OCI-LY3 (cell line): ENCODE results near the gene HSPA1B.
"Not testable (repeated sequence)": the region's sequence is repeated elsewhere in the genome, so short reads cannot be mapped to it uniquely, and the experiment has no call there.

Experiments
- H2AFZ ChIP-seq: fragments of 200-600, 300-600 bp; shearing (Covaris generic); 2 replicates; pipeline ENCODE4 v1.6.0; 2014; ENCODE audit warnings: antibody characterized with exemption, low read depth, low read length
- H3K27ac ChIP-seq: fragments of 200-600, 300-600 bp; sonication (generic); 2 replicates; pipeline ENCODE4 v1.5.1; 2014; ENCODE audit warnings: mild to moderate bottlenecking, low read length, moderate library complexity, mixed read lengths
- H3K27me3 ChIP-seq: fragments of 200-600, 300-600 bp; sonication (generic); 2 replicates; pipeline ENCODE4 v1.6.1; 2014; ENCODE audit warnings: low read depth, low read length, mixed read lengths
- H3K36me3 ChIP-seq: fragments of 200-600, 300-600 bp; sonication (generic); replicated peaks from 2 replicates; pipeline ENCODE3; 2014; ENCODE audit warnings: low read depth, low read length, mixed read lengths
- H3K4me1 ChIP-seq: fragments of 300-600, 200-600 bp; sonication (generic); 2 replicates; pipeline ENCODE4 v1.6.1; 2014; ENCODE audit warnings: low read length, mixed read lengths
- H3K4me2 ChIP-seq: fragments of 200-600, 300-600 bp; sonication (generic); 2 replicates; pipeline ENCODE4 v1.6.1; 2014; ENCODE audit warnings: low read length, mixed read lengths
- H3K4me3 ChIP-seq: fragments of 300-600, 200-600 bp; sonication (generic); 2 replicates; pipeline ENCODE4 v1.5.1; 2014; ENCODE audit warnings: antibody characterized with exemption, mild to moderate bottlenecking, low read length, moderate library complexity
- H3K79me2 ChIP-seq: fragments of 300-600, 200-600 bp; shearing (Covaris generic); 2 replicates; pipeline ENCODE4 v1.6.1; 2014; ENCODE audit warnings: mild to moderate bottlenecking, low read length, mixed read lengths
- H3K9ac ChIP-seq: fragments of 300-600, 200-600 bp; shearing (Covaris generic); 2 replicates; pipeline ENCODE4 v1.6.0; 2014; ENCODE audit warnings: mild to moderate bottlenecking, low read length, moderate library complexity
- H3K9me3 ChIP-seq: fragments of 200-600, 300-600 bp; shearing (Covaris generic); 2 replicates; pipeline ENCODE4 v1.6.1; 2014; ENCODE audit warnings: low read length, mixed read lengths; ENCODE audit not compliant: insufficient read depth
- H4K20me1 ChIP-seq: fragments of 200-600, 300-600 bp; sonication (generic); 2 replicates; pipeline ENCODE4 v1.6.1; 2016; ENCODE audit warnings: low read length, mixed read lengths; ENCODE audit not compliant: insufficient read depth
- EZH2phosphoT487 ChIP-seq: fragments of 200-600 bp; shearing (Covaris generic); IDR thresholded peaks from 2 replicates; pipeline ENCODE4 v1.6.1; 2018; ENCODE audit warnings: antibody characterized with exemption, mixed run types, low read depth
- TF ChIP-seq, protein P1 (sequence below): fragments of 200-600, 300-600 bp; sonication (generic); IDR thresholded peaks from 2 replicates; pipeline ENCODE4 v1.5.1; 2014; ENCODE audit warnings: antibody characterized with exemption, low read length, low read depth

Gene HSPA1B

DNA sequence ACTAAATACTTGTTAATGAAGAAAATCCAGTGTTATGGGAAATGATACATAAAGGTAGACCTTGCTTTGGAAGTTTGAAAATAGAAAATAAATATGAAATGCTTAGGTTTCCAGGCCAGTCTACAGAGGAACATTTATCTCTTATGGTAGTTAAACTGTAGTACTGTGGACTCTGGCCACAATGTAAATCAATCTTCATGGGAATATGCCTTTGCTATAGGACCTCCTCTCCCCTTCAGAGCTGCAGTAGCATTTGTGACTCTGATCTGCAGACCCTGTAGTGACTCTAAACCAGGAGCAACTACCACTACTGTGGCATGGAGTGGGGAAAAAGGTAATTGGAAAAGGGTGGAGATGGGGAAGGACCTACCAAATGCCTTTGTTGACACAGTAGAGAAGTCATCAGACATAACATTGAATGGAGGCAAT is 7.7 kb upstream of the HSPA1B start:
- TF ChIP-seq EZH2phosphoT487: no peak
- Histone ChIP-seq H4K20me1 (no peaks in the 10 kb centered on the region), H3K79me2 (no peaks in the 10 kb centered on the region), H3K4me1 (peaks cover 21% of the 10 kb centered on the region), H3K36me3 (no peaks in the 10 kb centered on the region), H3K9ac (no peak overlapping the region), H3K4me3 (no peak overlapping the region), H2AFZ (no peak overlapping the region), H3K9me3 (no peaks in the 10 kb centered on the region), H3K4me2 (no peak overlapping the region), H3K27ac (no peak overlapping the region), H3K27me3 (no peaks in the 10 kb centered on the region)

DNA sequence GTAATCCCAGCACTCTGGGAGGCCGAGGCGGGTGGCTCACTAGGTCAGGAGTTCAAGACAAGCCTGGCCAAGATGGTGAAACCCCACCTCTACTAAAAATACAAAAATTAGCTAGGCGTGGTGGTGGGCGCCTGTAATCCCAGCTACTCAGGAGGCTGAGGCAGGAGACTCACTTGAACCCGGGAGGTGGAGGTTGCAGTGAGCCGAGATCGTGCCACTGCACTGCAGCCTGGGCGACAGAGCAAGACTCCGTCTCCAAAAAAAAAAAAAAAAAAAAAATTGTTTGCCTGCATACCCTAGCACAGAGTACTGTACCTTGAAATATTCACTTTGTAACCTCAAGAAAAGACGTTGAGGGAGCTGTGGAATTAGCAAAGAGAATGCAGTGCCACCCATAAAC is 7.1 kb upstream of the HSPA1B start:
- peaks cover 21% of the 10 kb centered on the region for H3K4me1 ChIP-seq
- H4K20me1 ChIP-seq, H3K27me3 ChIP-seq, H3K79me2 ChIP-seq, H3K36me3 ChIP-seq, H2AFZ ChIP-seq, H3K27ac ChIP-seq, H3K9me3 ChIP-seq, H3K9ac ChIP-seq: not testable (repeated sequence)
- H3K4me3 ChIP-seq: peak overlapping the region; percentile 79; the same call in 1 of the 2 replicates
- H3K4me2 ChIP-seq: peak overlapping the region; percentile 67; the same call in 1 of the 2 replicates

DNA sequence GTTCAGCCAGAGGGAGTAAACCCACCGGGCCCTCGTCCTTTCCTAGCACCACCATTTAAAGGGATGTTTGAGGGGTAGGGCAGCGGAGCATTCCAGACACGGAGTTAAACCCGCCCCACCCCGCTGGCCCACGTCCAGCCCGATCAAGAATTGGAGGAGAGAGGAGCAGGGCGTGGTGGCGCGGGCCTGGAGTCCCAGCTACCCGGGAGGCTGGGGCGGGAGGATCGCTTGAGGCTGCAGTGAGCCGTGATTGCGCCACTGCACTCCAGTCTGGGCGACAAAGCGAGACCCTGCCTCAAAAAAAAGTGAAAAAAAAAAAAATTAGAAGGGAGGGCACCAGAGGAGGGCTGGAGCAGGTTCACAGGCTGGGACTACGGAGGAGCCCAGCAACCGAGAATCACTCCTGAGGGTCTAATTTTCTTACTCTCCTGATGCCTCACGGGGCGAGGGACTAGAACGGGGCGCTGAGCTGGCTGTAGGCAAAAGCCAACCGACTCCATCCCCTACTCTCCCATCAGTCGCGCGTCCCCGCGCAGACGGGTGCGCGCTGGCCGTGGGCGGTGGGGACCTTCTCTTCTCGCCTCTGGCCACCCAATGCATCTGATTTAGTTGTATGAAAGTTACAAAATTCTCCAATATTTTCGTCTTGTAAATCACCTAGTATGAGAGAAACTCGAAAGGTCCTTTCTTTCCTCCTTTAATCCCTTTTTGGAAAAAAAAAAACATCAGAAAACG is 6.1 kb upstream of the HSPA1B start:
- peak overlapping the region; percentile 79 for H3K4me3 ChIP-seq
- TF ChIP-seq, protein P1, sequence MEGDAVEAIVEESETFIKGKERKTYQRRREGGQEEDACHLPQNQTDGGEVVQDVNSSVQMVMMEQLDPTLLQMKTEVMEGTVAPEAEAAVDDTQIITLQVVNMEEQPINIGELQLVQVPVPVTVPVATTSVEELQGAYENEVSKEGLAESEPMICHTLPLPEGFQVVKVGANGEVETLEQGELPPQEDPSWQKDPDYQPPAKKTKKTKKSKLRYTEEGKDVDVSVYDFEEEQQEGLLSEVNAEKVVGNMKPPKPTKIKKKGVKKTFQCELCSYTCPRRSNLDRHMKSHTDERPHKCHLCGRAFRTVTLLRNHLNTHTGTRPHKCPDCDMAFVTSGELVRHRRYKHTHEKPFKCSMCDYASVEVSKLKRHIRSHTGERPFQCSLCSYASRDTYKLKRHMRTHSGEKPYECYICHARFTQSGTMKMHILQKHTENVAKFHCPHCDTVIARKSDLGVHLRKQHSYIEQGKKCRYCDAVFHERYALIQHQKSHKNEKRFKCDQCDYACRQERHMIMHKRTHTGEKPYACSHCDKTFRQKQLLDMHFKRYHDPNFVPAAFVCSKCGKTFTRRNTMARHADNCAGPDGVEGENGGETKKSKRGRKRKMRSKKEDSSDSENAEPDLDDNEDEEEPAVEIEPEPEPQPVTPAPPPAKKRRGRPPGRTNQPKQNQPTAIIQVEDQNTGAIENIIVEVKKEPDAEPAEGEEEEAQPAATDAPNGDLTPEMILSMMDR: no peak
- no peak for TF ChIP-seq EZH2phosphoT487
- H3K4me1 ChIP-seq: peaks cover 23% of the 10 kb centered on the region
- no peaks in the 10 kb centered on the region for H3K36me3 ChIP-seq
- H3K9ac ChIP-seq: peak overlapping the region; percentile 81
- H3K27ac ChIP-seq: peak overlapping the region; percentile 87
- H3K4me2 ChIP-seq: peak overlapping the region; percentile 67
- H2AFZ ChIP-seq: no peak overlapping the region
- no peaks in the 10 kb centered on the region for H4K20me1 ChIP-seq
- no peaks in the 10 kb centered on the region for H3K9me3 ChIP-seq
- H3K79me2 ChIP-seq: no peaks in the 10 kb centered on the region
- H3K27me3 ChIP-seq: no peaks in the 10 kb centered on the region

DNA sequence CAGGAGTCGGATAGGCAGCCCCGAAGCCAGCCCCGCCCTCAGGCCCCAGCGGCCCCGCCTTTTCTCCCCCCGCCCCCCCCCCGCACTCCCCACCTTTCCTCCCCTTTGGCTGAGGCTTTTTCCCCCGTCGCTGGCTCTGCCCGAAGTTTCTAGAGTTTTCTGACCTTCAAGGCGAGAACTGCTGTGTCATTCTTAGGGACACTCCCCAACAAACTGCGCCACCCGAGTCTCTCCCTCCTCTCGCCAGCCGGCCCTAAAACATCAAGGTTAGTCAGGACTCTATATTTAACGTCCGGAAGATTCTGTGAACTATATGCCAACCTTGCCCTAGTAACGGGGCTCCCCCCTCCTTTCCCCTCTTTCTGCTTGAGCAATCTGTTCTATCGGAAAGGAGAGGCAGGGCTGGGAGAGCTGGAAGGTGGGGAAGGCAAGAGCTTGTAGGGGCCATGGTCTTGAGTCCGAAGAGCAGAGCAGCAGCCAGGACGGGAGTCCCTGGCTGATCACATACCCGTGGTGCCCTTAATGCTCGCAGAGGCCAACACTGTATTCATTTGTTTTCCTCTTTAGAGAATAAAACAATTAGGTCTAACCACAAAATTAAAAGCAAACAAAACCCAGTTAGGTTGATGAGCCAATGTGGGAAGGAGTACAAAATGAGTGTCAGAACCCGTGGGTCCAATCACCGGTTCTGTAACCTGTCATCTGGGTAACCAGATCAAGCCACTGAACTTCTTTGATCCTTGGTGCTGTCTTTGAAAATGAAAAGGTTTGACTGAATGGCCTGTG is 5.3 kb upstream of the HSPA1B start:
- Histone ChIP-seq H4K20me1 (no peaks in the 10 kb centered on the region), H3K9me3 (no peaks in the 10 kb centered on the region), H3K4me2 (peak overlapping the region; percentile 90), H3K4me3 (peak overlapping the region; percentile 79), H3K36me3 (no peaks in the 10 kb centered on the region), H3K79me2 (no peaks in the 10 kb centered on the region), H3K27ac (peak overlapping the region; percentile 87), H2AFZ (peak overlapping the region; percentile 48; the same call in 1 of the 2 replicates), H3K4me1 (peaks cover 26% of the 10 kb centered on the region), H3K27me3 (no peaks in the 10 kb centered on the region), H3K9ac (peak overlapping the region; percentile 81)
- TF ChIP-seq, protein P1: no peak
- no peak for TF ChIP-seq EZH2phosphoT487

DNA sequence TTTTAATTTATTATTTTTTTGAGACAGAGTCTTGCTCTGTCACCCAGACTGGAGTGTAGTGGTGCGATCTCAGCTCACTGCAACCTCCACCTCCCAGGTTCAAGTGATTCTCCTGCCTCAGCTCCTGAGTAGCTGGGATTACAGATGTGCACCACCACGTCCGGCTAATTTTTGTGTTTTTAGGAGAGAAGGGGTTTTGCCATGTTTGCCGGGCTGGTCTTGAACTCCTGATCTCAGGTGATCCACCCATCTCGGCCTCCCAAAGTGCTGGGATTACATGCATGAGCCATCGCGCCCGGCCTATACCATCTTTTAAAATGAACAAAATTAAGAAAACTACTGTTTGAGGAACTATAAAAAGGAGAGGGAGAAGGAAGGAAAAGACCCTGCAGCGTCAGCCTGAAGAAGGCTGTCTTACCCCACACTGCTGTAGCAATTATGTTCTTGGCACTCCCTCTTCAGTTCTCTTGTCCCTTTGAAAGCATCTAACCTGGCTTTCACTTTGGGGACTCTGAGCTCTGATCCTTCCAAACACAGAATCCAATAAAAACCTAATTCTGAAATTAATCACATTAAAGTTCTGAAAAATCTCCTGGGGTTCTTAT is 3.8 kb upstream of the HSPA1B start:
- not testable (repeated sequence) for H3K79me2 ChIP-seq, H3K36me3 ChIP-seq, H3K27me3 ChIP-seq, H3K4me3 ChIP-seq, H3K9me3 ChIP-seq, H3K4me2 ChIP-seq, H4K20me1 ChIP-seq, H3K9ac ChIP-seq, H2AFZ ChIP-seq
- H3K27ac ChIP-seq: 0 out of 2 replicates have a peak overlapping the region, but pooled peaks have one; percentile 87
- peaks cover 26% of the 10 kb centered on the region for H3K4me1 ChIP-seq
